CD4-positive, alpha-beta memory T cell (primary cell): Measurements from ENCODE around the gene GPX2. TPM values are rescaled to one million over a fixed set of nuclear protein-coding genes. Genes with fewer than 3 reads are reported as not detected.
"Not testable (repeated sequence)": the region's sequence is repeated elsewhere in the genome, so short reads cannot be mapped to it uniquely, and the experiment has no call there.

Experiments used
- CTCF ChIA-PET: fragments of 350-600 bp; sonication (Branson Sonifier 250); formaldehyde crosslinking; loops from one replicate; lab custom pipeline; 2021; ENCODE audit warnings: inconsistent platforms; ENCODE audit not compliant: partially characterized antibody; lab: Charles Lee
- POLR2A ChIA-PET: fragments of 350-600 bp; sonication (Branson Sonifier 250); formaldehyde crosslinking; loops from one replicate; lab custom pipeline; 2021; ENCODE audit not compliant: partially characterized antibody; lab: Charles Lee
- DNase-seq, 5 donors: peaks; one replicate each; pipeline versions ENCODE4 v3.0.0 to v3.0.0-alpha.2; 2020 to 2022; ENCODE audit warnings: mixed read lengths in 1 of 5
- H3K27ac ChIP-seq: one replicate; pipeline ENCODE4 v1.7.0; 2013; ENCODE audit warnings: low read depth, low read length
- H3K27me3 ChIP-seq: 2 replicates; pipeline ENCODE4 v1.7.0; 2013; ENCODE audit warnings: mild to moderate bottlenecking, low read length, moderate library complexity; ENCODE audit not compliant: insufficient read depth
- H3K36me3 ChIP-seq: 2 replicates; pipeline ENCODE4 v1.7.0; 2013; ENCODE audit warnings: mild to moderate bottlenecking, low read length, moderate library complexity; ENCODE audit not compliant: insufficient read depth
- H3K4me1 ChIP-seq: 2 replicates; pipeline ENCODE4 v1.7.0; 2013; ENCODE audit warnings: mild to moderate bottlenecking, low read length, moderate library complexity; ENCODE audit not compliant: insufficient read depth
- H3K4me3 ChIP-seq, 2 donors: one replicate each; pipeline ENCODE4 v1.7.0; 2013; ENCODE audit warnings: low read length in 2 of 2, mild to moderate bottlenecking in 1 of 2
- H3K9me3 ChIP-seq, 2 donors: one replicate each; pipeline ENCODE4 v1.7.0; 2013; ENCODE audit warnings: low read length in 2 of 2, control low read depth in 1 of 2; ENCODE audit not compliant: control insufficient read depth in 1 of 2
- H3K27ac Mint-ChIP-seq, 7 donors: one replicate each; pipeline ENCODE4 v1.8.0; 2020 to 2021; ENCODE audit warnings: mixed read lengths in 7 of 7, mild to moderate bottlenecking in 6 of 7, inconsistent platforms in 3 of 7, moderate library complexity in 3 of 7
- H3K27me3 Mint-ChIP-seq, 2 donors: one replicate each; pipeline ENCODE4 v1.8.0; 2020 to 2021; ENCODE audit warnings: mixed read lengths in 2 of 2
- H3K36me3 Mint-ChIP-seq, 2 donors: one replicate each; pipeline ENCODE4 v1.8.0; 2020 to 2021; ENCODE audit warnings: mixed read lengths in 2 of 2, inconsistent platforms in 1 of 2, mild to moderate bottlenecking in 1 of 2
- H3K4me1 Mint-ChIP-seq, 4 donors: one replicate each; pipeline ENCODE4 v1.8.0; 2020 to 2021; ENCODE audit warnings: mixed read lengths in 4 of 4, mild to moderate bottlenecking in 1 of 4
- H3K4me3 Mint-ChIP-seq, 8 donors: one replicate each; pipeline ENCODE4 v1.8.0; 2020 to 2021; ENCODE audit warnings: mixed read lengths in 8 of 8, mild to moderate bottlenecking in 7 of 8, moderate library complexity in 6 of 8, inconsistent platforms in 3 of 8
- H3K9me3 Mint-ChIP-seq, 8 donors: one replicate each; pipeline ENCODE4 v1.8.0; 2020 to 2021; ENCODE audit warnings: mixed read lengths in 8 of 8, mild to moderate bottlenecking in 5 of 8, inconsistent platforms in 3 of 8, moderate library complexity in 1 of 8
- intact Hi-C: fragments of 100-400 bp; cut with micrococcal nuclease; formaldehyde crosslinking; loops from one replicate; pipeline ENCODE4 v1.15.1; 2023
- polyA plus RNA-seq, 2 donors: library from polyadenylated mRNA; unstranded; fragments of 300-500 nt; fragmentation: Illumina TruSeq; gene quantifications; one replicate each; pipeline ENCODE4 v1.2.3, GENCODE V29; 2021
- total RNA-seq, 2 experiments: library from RNA; stranded (reverse); gene quantifications; one replicate each; pipeline ENCODE4 v1.2.3, GENCODE V29; 2021

The GPX2 gene
- total and polyA plus RNA-seq, 4 experiments from 2014 or later = not detected

- H3K27me3 ChIP-seq, intact Hi-C loops, H3K27me3 Mint-ChIP-seq, H3K9me3 ChIP-seq, DNase-seq, H3K36me3 ChIP-seq, H3K4me3 ChIP-seq, H3K9me3 Mint-ChIP-seq: not testable (repeated sequence)
- peak overlapping the region; percentile 100 for H3K27ac ChIP-seq
- peak overlapping the region; percentile 84 to 95 (median 90) for H3K4me3 Mint-ChIP-seq
- H3K4me1 ChIP-seq = peaks cover 37% of the 10 kb centered on the region
- peak overlapping the region; percentile 92 to 99 (median 98) for H3K27ac Mint-ChIP-seq
- POLR2A ChIA-PET = interaction anchor here (1.4 to 5.8 kb wide), 4 partner anchors 13 to 526 kb away, joined by 4 to 111 read pairs (median 13); partner anchors contain the start of genes FNTB and MTHFD1
- peaks cover 15 to 19% of the 10 kb centered on the region in 2 donors for H3K36me3 Mint-ChIP-seq
- peaks cover 29 to 49% (median 40%) of the 10 kb centered on the region in 4 donors for H3K4me1 Mint-ChIP-seq
- CTCF ChIA-PET = interaction anchor here (1.7 kb wide), 1 partner anchor 67 kb away, joined by 5 read pairs; no protein-coding TSS in a partner anchor
Measured at GRCh38 chr14:64913477-64913876, 29.1 kb downstream of the GPX2 start.

DNA sequence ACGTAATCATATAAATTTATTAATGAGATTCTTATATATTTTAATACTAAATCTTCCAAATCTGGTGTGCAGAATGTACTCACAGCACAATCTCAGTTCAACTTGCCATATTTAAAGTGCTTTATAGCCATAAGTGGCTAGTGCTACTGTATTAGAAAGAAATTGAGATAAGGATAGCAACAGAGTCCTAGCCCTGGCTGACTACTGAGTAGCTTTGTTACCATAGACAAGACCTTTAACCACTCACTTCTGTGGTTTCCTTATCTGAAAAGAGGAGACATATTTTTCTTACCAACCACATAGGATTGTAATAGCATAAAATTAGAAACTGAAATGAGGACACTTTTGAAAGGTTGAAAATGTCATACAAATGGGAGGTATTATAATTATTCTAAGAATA, 30.3 kb downstream of the GPX2 start:
- H3K36me3 ChIP-seq = no peaks in the 10 kb centered on the region
- no peak overlapping the region for H3K4me3 ChIP-seq
- peaks cover 26% of the 10 kb centered on the region for H3K4me1 ChIP-seq
- intact Hi-C loops = no loop called here
- Mint-ChIP-seq H3K9me3 (peaks cover 0 to 2% (median 0%) of the 10 kb centered on the region in 8 donors), H3K27me3 (peaks cover 1 to 2% of the 10 kb centered on the region in 2 donors), H3K4me1 (peaks cover 20 to 38% (median 31%) of the 10 kb centered on the region in 4 donors), H3K4me3 (peak overlapping the region in 2 of 8 donors; percentile 9 to 22), H3K27ac (peak overlapping the region in 3 of 7 donors; percentile 32 to 87 (median 72)), H3K36me3 (peaks cover 9 to 14% of the 10 kb centered on the region in 2 donors)
- POLR2A ChIA-PET = no interaction called here
- H3K9me3 ChIP-seq = no peaks in the 10 kb centered on the region
- peaks cover 3% of the 10 kb centered on the region for H3K27me3 ChIP-seq
- CTCF ChIA-PET = no interaction called here
- no peak overlapping the region for H3K27ac ChIP-seq
- no peak for DNase-seq

DNA sequence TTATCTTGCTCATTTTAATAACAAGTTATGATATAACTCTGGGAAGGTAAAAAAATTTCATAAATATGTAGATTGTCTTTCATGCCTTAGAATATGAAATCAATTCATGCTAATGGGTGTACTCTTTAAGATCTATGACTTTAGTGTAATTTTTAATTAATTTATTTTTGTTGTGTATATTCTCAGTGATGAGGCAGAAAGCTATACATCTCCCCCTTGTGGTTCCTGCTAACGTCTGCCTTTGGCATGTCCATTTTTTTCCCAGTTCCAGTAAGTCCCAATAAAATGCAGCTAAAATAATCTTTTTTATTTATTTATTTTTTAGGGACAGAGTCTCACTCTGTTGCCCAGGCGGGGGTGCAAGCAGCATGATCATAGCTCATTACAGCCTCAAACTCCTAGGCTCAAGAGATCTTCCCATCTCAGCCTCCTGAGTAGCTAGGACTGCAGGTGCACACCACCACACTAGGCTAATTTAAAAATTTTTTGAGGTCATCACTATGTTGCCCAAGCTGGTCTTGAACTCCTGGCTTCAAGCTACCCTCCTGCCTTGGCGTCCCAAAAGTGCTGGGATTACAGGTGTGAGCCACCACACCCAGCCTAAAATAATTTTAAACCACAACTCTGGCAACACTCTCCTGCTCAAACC, 31.6 kb downstream of the GPX2 start:
- Histone ChIP-seq H3K4me1 (peaks cover 15% of the 10 kb centered on the region), H3K27me3 (peaks cover 5% of the 10 kb centered on the region), H3K36me3 (no peaks in the 10 kb centered on the region), H3K4me3 (no peak overlapping the region), H3K9me3 (no peaks in the 10 kb centered on the region), H3K27ac (no peak overlapping the region)
- no peak for DNase-seq
- peaks cover 7 to 13% of the 10 kb centered on the region in 2 donors for H3K36me3 Mint-ChIP-seq
- H3K4me3 Mint-ChIP-seq = no peak overlapping the region
- ChIA-PET POLR2A (interaction anchor here (0.7 to 1.4 kb wide), 2 partner anchors 11 kb away, joined by 4 to 5 read pairs; no protein-coding TSS in a partner anchor), CTCF (interaction anchor here (0.5 to 2.2 kb wide), 6 partner anchors 17 to 87 kb away, joined by 3 to 13 read pairs (median 4); partner anchors contain the start of gene FNTB)
- peaks cover 0 to 2% (median 0%) of the 10 kb centered on the region in 8 donors for H3K9me3 Mint-ChIP-seq
- peaks cover 15 to 27% (median 22%) of the 10 kb centered on the region in 4 donors for H3K4me1 Mint-ChIP-seq
- intact Hi-C loops = no loop called here
- no peak overlapping the region for H3K27ac Mint-ChIP-seq
- peaks cover 2 to 6% of the 10 kb centered on the region in 2 donors for H3K27me3 Mint-ChIP-seq

DNA sequence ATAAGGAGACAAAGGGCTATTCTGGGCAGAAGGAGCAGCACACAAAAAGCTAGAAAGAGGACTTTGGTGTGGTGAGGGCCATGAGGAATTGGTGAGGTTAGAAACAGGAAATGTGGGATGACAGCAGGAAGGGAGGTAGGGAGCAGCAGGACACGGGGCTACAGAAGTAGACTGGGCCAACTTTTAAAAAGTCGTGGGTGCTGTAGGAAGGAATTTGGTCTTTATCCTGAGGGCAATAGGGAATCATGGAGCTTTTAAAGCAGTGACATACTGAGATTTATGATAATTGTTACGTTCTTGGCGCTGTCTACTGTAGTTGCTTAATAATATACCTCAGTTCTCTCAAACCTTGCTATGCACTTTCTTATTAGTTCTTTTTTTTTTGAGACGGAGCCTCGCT, 36.5 kb downstream of the GPX2 start:
- H3K4me1 ChIP-seq = no peaks in the 10 kb centered on the region
- Mint-ChIP-seq H3K27ac (peak overlapping the region in 1 of 7 donors; percentile 1), H3K36me3 (no peaks in the 10 kb centered on the region), H3K4me3 (no peak overlapping the region), H3K27me3 (peaks cover 8 to 21% of the 10 kb centered on the region in 2 donors), H3K9me3 (no peaks in the 10 kb centered on the region), H3K4me1 (no peaks in the 10 kb centered on the region)
- ChIA-PET POLR2A (no interaction called here), CTCF (no interaction called here)
- no peak overlapping the region for H3K27ac ChIP-seq
- peaks cover 8% of the 10 kb centered on the region for H3K27me3 ChIP-seq
- intact Hi-C loops = no loop called here
- H3K4me3 ChIP-seq = no peak overlapping the region
- no peak for DNase-seq
- H3K36me3 ChIP-seq = no peaks in the 10 kb centered on the region
- no peaks in the 10 kb centered on the region for H3K9me3 ChIP-seq

- peaks cover 5 to 11% of the 10 kb centered on the region in 2 donors for H3K27me3 Mint-ChIP-seq
- H3K4me3 Mint-ChIP-seq = no peak overlapping the region
- POLR2A ChIA-PET = interaction anchor here (1.5 kb wide), 1 partner anchor 11 kb away, joined by 5 read pairs; no protein-coding TSS in a partner anchor
- no peak for DNase-seq
- Histone ChIP-seq H3K4me1 (no peaks in the 10 kb centered on the region), H3K4me3 (no peak overlapping the region), H3K27ac (no peak overlapping the region), H3K9me3 (no peaks in the 10 kb centered on the region), H3K27me3 (no peaks in the 10 kb centered on the region), H3K36me3 (no peaks in the 10 kb centered on the region)
- H3K27ac Mint-ChIP-seq = no peak overlapping the region
- no peaks in the 10 kb centered on the region for H3K4me1 Mint-ChIP-seq
- H3K9me3 Mint-ChIP-seq = no peaks in the 10 kb centered on the region
- no peaks in the 10 kb centered on the region for H3K36me3 Mint-ChIP-seq
- CTCF ChIA-PET = interaction anchor here (1.4 to 2.4 kb wide), 3 partner anchors 8 to 77 kb away, joined by 3 to 18 read pairs (median 4); no protein-coding TSS in a partner anchor
- intact Hi-C loops = no loop called here
Measured at GRCh38 chr14:64899958-64900357, 42.6 kb downstream of the GPX2 start.

DNA sequence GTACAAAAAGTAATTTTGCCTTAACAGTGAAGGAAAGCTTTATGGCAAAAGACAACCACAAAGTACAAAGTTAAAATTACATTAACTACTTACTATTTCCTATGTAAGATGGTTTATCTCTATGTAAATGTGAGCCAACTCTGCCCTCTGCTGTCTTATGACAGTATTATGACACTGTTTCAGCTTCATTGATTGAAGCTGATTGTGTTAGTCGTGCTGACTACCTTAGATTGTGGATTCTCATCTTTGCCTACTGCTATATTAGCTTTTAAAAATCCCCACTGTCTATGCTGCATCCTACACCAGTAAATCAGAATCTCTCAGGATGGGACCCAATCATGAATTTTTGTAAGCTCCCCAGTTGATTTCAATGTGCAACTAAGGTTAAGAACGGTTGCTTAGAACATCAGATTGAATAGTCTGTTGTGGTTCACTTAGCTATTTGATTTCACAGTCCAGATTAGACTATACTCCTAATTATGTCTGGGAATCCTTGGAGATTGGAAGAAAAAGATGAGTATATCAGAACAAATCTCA, 50.6 kb downstream of the GPX2 start:
- H3K4me1 Mint-ChIP-seq = peaks cover 0 to 3% (median under 1%) of the 10 kb centered on the region in 4 donors
- Histone ChIP-seq H3K9me3 (no peaks in the 10 kb centered on the region), H3K27ac (no peak overlapping the region), H3K4me1 (no peaks in the 10 kb centered on the region), H3K36me3 (no peaks in the 10 kb centered on the region), H3K27me3 (peaks cover 3% of the 10 kb centered on the region), H3K4me3 (no peak overlapping the region)
- POLR2A ChIA-PET = interaction anchor here (0.8 to 1.9 kb wide), 8 partner anchors 10 to 256 kb away, joined by 3 to 9 read pairs (median 4); partner anchors contain the start of genes CHURC1 and FNTB
- DNase-seq = peak; percentile 56 to 65 (median 62)
- CTCF ChIA-PET = interaction anchor here (0.6 to 6.6 kb wide), 56 partner anchors 9 to 589 kb away, joined by 3 to 149 read pairs (median 5); partner anchors contain the start of genes HSPA2 and SPTB
- H3K27me3 Mint-ChIP-seq = peaks cover 7 to 8% of the 10 kb centered on the region in 2 donors
- intact Hi-C loops = loop anchor here (5.0 kb wide), 6 partner anchors 70 to 550 kb away; partner anchors contain the start of gene HSPA2
- H3K4me3 Mint-ChIP-seq = no peak overlapping the region
- no peak overlapping the region for H3K27ac Mint-ChIP-seq
- H3K9me3 Mint-ChIP-seq = no peaks in the 10 kb centered on the region
- H3K36me3 Mint-ChIP-seq = no peaks in the 10 kb centered on the region
